Left lung (tissue), 10 donors: ENCODE data around the gene TCF7L2. TPM values are rescaled to one million over a fixed set of nuclear protein-coding genes. Genes with fewer than 3 reads are reported as not detected.

Experiments used
- ATAC-seq: fragments of 200-7000 bp; cut with Tn5 transposase; one replicate; pipeline ENCODE4 v1.9.1; 2020; ENCODE audit warnings: moderate library complexity
- DNase-seq, 4 donors: peaks; one replicate each; pipeline ENCODE4 v3.0.0-alpha.2; 2013 to 2020
- H3K27ac ChIP-seq, 2 donors: fragments of 200-600 bp; sonication (generic) in 1 of 2; one replicate each; pipeline versions ENCODE4 v1.5.0 to v1.8.0; 2020 to 2021
- H3K27me3 ChIP-seq, 2 donors: fragments of 200-600 bp; sonication (generic) in 1 of 2; one replicate each; pipeline versions ENCODE4 v1.5.0 to v1.8.0; 2020 to 2021
- H3K36me3 ChIP-seq, 2 donors: fragments of 200-600 bp; sonication (generic) in 1 of 2; one replicate each; pipeline versions ENCODE4 v1.5.0 to v1.8.0; 2020 to 2021
- H3K4me1 ChIP-seq, 2 donors: fragments of 200-600 bp; one replicate each; pipeline ENCODE4 v1.8.0; 2021
- H3K4me3 ChIP-seq, 2 donors: fragments of 200-600 bp; sonication (generic) in 1 of 2; one replicate each; pipeline versions ENCODE4 v1.5.0 to v1.8.0; 2020 to 2021; ENCODE audit warnings: mild to moderate bottlenecking in 1 of 2
- H3K9me3 ChIP-seq, 2 donors: fragments of 200-600 bp; sonication (generic) in 1 of 2; one replicate each; pipeline versions ENCODE4 v1.5.0 to v1.8.0; 2020 to 2021
- CTCF ChIP-seq, 2 donors: fragments of 200-600 bp; sonication (generic) in 1 of 2; IDR thresholded peaks; one replicate each; pipeline versions ENCODE4 v1.5.0 to v1.8.0; 2021; ENCODE audit warnings: antibody characterized with exemption in 2 of 2
- intact Hi-C, 2 donors: fragments of 100-400 bp; cut with DNase I; formaldehyde crosslinking; loops; one replicate each; pipeline versions ENCODE4 v1.11.2 to v1.14.2; 2022
- polyA plus RNA-seq, 6 donors: library from polyadenylated mRNA; unstranded; fragments of 120-200 nt; gene quantifications; one replicate each; pipeline ENCODE4 v1.2.1, GENCODE V29; 2013; ENCODE audit not compliant: insufficient read length in 6 of 6
- total RNA-seq, 2 donors: library from RNA; stranded (reverse); fragmentation: NEBNext Ultra II Directional; extraction: Animal tissue kit (Norgen Biotek cat#: 25700); gene quantifications; one replicate each; pipeline ENCODE4 v1.2.1, GENCODE V29; 2021
- donor health status: DM: no; HTN: yes; CAD: no.
- donor health status: DM: no; HTN: no; CAD: no.

TCF7L2 gene
- total and polyA plus RNA-seq, 8 donors, result 25.1 to 54.9 (median 53.0) TPM

- Histone ChIP-seq H3K36me3 (peaks cover 0 to 19% of the 10 kb centered on the region in 2 donors), H3K4me3 (no peak overlapping the region), H3K4me1 (peaks cover 0 to 4% of the 10 kb centered on the region in 2 donors), H3K27me3 (no peaks in the 10 kb centered on the region), H3K27ac (no peak overlapping the region), H3K9me3 (no peaks in the 10 kb centered on the region)
- intact Hi-C loops, result no loop called here
- ATAC-seq (no peak), DNase-seq (no peak)
- TF ChIP-seq CTCF (IDR thresholded peaks at IDR 0.05), result no peak
These were observed 20.0 kb downstream of the TCF7L2 start for GRCh38 chr10:112970021-112970420.

GRCh38 chr10:112972606-112973005 is 22.6 kb downstream of the TCF7L2 start:
- Histone ChIP-seq H3K4me3 (no peak overlapping the region), H3K27me3 (no peaks in the 10 kb centered on the region), H3K9me3 (no peaks in the 10 kb centered on the region), H3K36me3 (peaks cover 0 to 19% of the 10 kb centered on the region in 2 donors), H3K27ac (no peak overlapping the region), H3K4me1 (no peaks in the 10 kb centered on the region)
- intact Hi-C loops, result no loop called here
- DNase-seq (no peak), ATAC-seq (no peak)
- no peak for TF ChIP-seq CTCF (IDR thresholded peaks at IDR 0.05)

- no peaks in the 10 kb centered on the region for H3K4me1 ChIP-seq
- DNase-seq, result no peak
- no peak for TF ChIP-seq CTCF (IDR thresholded peaks at IDR 0.05)
- intact Hi-C loops, result no loop called here
- peaks cover 0 to 19% of the 10 kb centered on the region in 2 donors for H3K36me3 ChIP-seq
- ATAC-seq, result no peak
- H3K27me3 ChIP-seq, result no peaks in the 10 kb centered on the region
- no peaks in the 10 kb centered on the region for H3K9me3 ChIP-seq
- H3K27ac ChIP-seq, result no peak overlapping the region
- H3K4me3 ChIP-seq, result no peak overlapping the region
These were observed 23.0 kb downstream of the TCF7L2 start for GRCh38 chr10:112973046-112973445.

- ATAC-seq, result no peak
These were observed 23.8 kb downstream of the TCF7L2 start for GRCh38 chr10:112973805-112974204.

GRCh38 chr10:112977426-112977898 is 27.4 kb downstream of the TCF7L2 start:
- intact Hi-C loops, result no loop called here
- Histone ChIP-seq H3K36me3 (peaks cover 0 to 12% of the 10 kb centered on the region in 2 donors), H3K4me1 (peaks cover 0 to 7% of the 10 kb centered on the region in 2 donors), H3K4me3 (no peak overlapping the region), H3K27me3 (no peaks in the 10 kb centered on the region), H3K27ac (no peak overlapping the region), H3K9me3 (no peaks in the 10 kb centered on the region)
- no peak for ATAC-seq
- TF ChIP-seq CTCF (IDR thresholded peaks at IDR 0.05), result no peak
- no peak for DNase-seq

More at GRCh38 chr10:112973805-112974204, 23.8 kb downstream of the TCF7L2 start:
- TF ChIP-seq CTCF (IDR thresholded peaks at IDR 0.05), result no peak
- Histone ChIP-seq H3K27me3 (no peaks in the 10 kb centered on the region), H3K4me1 (no peaks in the 10 kb centered on the region), H3K36me3 (peaks cover 0 to 16% of the 10 kb centered on the region in 2 donors), H3K27ac (no peak overlapping the region), H3K4me3 (no peak overlapping the region), H3K9me3 (no peaks in the 10 kb centered on the region)
- intact Hi-C loops, result no loop called here
- DNase-seq, result no peak
